GF-D8 (cell line): ENCODE data around the gene NFKBIA.
"Not testable (repeated sequence)": the region's sequence is repeated elsewhere in the genome, so short reads cannot be mapped to it uniquely, and the experiment has no call there.

Experiments used
- DNase-seq: peaks from one replicate; lab custom pipeline; 2025; lab: John Stamatoyannopoulos, UW

NFKBIA gene

GRCh38 chr14:35368139-35368460 is 36.4 kb downstream of the NFKBIA start:
- no peak for DNase-seq

GRCh38 chr14:35367056-35367372 is 37.5 kb downstream of the NFKBIA start:
- no peak for DNase-seq

- no peak for DNase-seq
Observed at GRCh38 chr14:35366521-35366976, 38.0 kb downstream of the NFKBIA start.

GRCh38 chr14:35366056-35366451 is 38.5 kb downstream of the NFKBIA start:
- DNase-seq: no peak

- DNase-seq: no peak
Observed at GRCh38 chr14:35365130-35366055, 39.2 kb downstream of the NFKBIA start.

GRCh38 chr14:35362911-35363374 is 41.6 kb downstream of the NFKBIA start:
- no peak for DNase-seq

- no peak for DNase-seq
Observed at GRCh38 chr14:35362450-35362849, 42.1 kb downstream of the NFKBIA start.

GRCh38 chr14:35361141-35361480 is 43.4 kb downstream of the NFKBIA start:
- DNase-seq: no peak

- DNase-seq: not testable (repeated sequence)
Observed at GRCh38 chr14:35359655-35360054, 44.9 kb downstream of the NFKBIA start.

- DNase-seq: no peak
Observed at GRCh38 chr14:35355981-35356841, 48.3 kb downstream of the NFKBIA start.

GRCh38 chr14:35355235-35355634 is 49.3 kb downstream of the NFKBIA start:
- not testable (repeated sequence) for DNase-seq

GRCh38 chr14:35353409-35354172 is 51.0 kb downstream of the NFKBIA start:
- no peak for DNase-seq

- peak; percentile 44 for DNase-seq
Observed at GRCh38 chr14:35352274-35353233, 52.0 kb downstream of the NFKBIA start.

- DNase-seq: no peak
Observed at GRCh38 chr14:35351897-35352273, 52.7 kb downstream of the NFKBIA start.
